ENCODE data around the gene QPCTL. TPM values are rescaled to one million over a fixed set of nuclear protein-coding genes. Genes with fewer than 3 reads are reported as not detected.

QPCTL gene
- total and polyA plus RNA-seq, 9 of the 15 experiments (the other 6 are each of a cell fraction or from before 2014, with no cell fraction given) = 0.99 to 31.3 (median 12.7) TPM

- TF ChIP-seq BRF2 (IDR thresholded peaks at IDR 0.05; ENCODE audit: borderline replicate concordance, insufficient read depth, insufficient read length) (no peak), ID3 (CRISPR knock-in tag; IDR thresholded peaks at IDR 0.05) (no peak), ID3 (tag; IDR thresholded peaks at IDR 0.05) (no peak), POLR2G (IDR thresholded peaks at IDR 0.05; ENCODE audit: low read depth, low read length) (peak; percentile 63), PHF20 (IDR thresholded peaks at IDR 0.05; ENCODE audit: partially characterized antibody) (no peak), POLR2A (conservative IDR thresholded peaks at IDR 0.05) (0 out of 2 replicates have a peak, but pooled peaks have one; percentile 13), RBFOX2 (IDR thresholded peaks at IDR 0.05; ENCODE audit: low read depth, low read length) (peak; percentile 56; the same call in 1 of the 2 replicates), PHTF2 (CRISPR knock-in tag; IDR thresholded peaks at IDR 0.05) (no peak), TEAD1 (CRISPR knock-in tag; IDR thresholded peaks at IDR 0.05) (no peak)
- TF ChIP-seq, protein P1, sequence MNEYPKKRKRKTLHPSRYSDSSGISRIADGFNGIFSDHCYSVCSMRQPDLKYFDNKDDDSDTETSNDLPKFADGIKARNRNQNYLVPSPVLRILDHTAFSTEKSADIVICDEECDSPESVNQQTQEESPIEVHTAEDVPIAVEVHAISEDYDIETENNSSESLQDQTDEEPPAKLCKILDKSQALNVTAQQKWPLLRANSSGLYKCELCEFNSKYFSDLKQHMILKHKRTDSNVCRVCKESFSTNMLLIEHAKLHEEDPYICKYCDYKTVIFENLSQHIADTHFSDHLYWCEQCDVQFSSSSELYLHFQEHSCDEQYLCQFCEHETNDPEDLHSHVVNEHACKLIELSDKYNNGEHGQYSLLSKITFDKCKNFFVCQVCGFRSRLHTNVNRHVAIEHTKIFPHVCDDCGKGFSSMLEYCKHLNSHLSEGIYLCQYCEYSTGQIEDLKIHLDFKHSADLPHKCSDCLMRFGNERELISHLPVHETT (CRISPR knock-in tag; conservative IDR thresholded peaks at IDR 0.05 in 1 of 2, IDR thresholded peaks at IDR 0.05 in 1 of 2) = no peak
Measured at GRCh38 chr19:45676851-45677263, 15.6 kb upstream of the QPCTL start (continued).

All from K562 (cell line).